ENCODE data around the gene TRIM31. TPM values are rescaled to one million over a fixed set of nuclear protein-coding genes. Genes with fewer than 3 reads are reported as not detected.

TRIM31 gene
- total RNA-seq, 2 experiments from 2014 or later: not detected

DNA sequence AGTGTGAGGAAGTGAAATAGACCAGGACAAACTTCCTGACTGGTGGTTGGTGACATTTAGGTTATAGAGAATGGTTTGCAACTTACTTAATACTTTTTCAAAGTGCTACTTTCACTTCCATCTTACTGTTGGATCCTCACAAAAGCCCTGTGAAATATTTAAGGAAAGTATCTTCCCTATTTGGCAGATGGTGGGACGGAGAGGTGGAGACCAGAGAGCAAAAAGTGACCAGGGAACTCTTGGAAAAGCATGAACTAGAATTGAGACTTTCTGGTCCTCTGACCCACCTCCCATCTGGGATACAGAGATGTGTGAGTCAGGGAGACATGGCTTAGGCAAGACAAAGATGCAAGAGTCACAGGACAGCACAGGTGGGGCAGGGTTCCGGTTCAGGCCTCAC, 45.1 kb upstream of the TRIM31 start:
- DNase-seq (no peak), ATAC-seq (ENCODE audit: poor library complexity) (no peak)
- Mint-ChIP-seq H3K36me3 (ENCODE audit: low read depth) (no peaks in the 10 kb centered on the region), H3K9me3 (no peaks in the 10 kb centered on the region), H3K27me3 (peaks cover 36% of the 10 kb centered on the region), H3K4me3 (no peak overlapping the region), H3K27ac (no peak overlapping the region), H3K4me1 (ENCODE audit: low read depth) (peaks cover 4% of the 10 kb centered on the region)
- TF ChIP-seq, protein P1, sequence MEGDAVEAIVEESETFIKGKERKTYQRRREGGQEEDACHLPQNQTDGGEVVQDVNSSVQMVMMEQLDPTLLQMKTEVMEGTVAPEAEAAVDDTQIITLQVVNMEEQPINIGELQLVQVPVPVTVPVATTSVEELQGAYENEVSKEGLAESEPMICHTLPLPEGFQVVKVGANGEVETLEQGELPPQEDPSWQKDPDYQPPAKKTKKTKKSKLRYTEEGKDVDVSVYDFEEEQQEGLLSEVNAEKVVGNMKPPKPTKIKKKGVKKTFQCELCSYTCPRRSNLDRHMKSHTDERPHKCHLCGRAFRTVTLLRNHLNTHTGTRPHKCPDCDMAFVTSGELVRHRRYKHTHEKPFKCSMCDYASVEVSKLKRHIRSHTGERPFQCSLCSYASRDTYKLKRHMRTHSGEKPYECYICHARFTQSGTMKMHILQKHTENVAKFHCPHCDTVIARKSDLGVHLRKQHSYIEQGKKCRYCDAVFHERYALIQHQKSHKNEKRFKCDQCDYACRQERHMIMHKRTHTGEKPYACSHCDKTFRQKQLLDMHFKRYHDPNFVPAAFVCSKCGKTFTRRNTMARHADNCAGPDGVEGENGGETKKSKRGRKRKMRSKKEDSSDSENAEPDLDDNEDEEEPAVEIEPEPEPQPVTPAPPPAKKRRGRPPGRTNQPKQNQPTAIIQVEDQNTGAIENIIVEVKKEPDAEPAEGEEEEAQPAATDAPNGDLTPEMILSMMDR (IDR thresholded peaks at IDR 0.05): no peak
- Histone ChIP-seq H3K9me3 (ENCODE audit: control insufficient read depth in 1 of 2, insufficient read depth in 1 of 2, low read length in 2 of 2) (no peaks in the 10 kb centered on the region), H3K4me3 (ENCODE audit: low read length) (no peak overlapping the region), H3K4me1 (ENCODE audit: insufficient read depth, low read length) (peaks cover 3% of the 10 kb centered on the region), H3K27me3 (ENCODE audit: control insufficient read depth in 1 of 2, insufficient read depth in 2 of 2, low read length in 2 of 2) (peaks cover 10 to 16% of the 10 kb centered on the region in 2 experiments), H3K36me3 (ENCODE audit: insufficient read depth, low read length) (no peaks in the 10 kb centered on the region), H3K27ac (ENCODE audit: low read depth in 1 of 2, low read length in 2 of 2) (no peak overlapping the region)
- intact Hi-C loops (cut with DNase I, micrococcal nuclease): no loop called here
- POLR2A ChIA-PET: no interaction called here
- CTCF ChIA-PET: no interaction called here

DNA sequence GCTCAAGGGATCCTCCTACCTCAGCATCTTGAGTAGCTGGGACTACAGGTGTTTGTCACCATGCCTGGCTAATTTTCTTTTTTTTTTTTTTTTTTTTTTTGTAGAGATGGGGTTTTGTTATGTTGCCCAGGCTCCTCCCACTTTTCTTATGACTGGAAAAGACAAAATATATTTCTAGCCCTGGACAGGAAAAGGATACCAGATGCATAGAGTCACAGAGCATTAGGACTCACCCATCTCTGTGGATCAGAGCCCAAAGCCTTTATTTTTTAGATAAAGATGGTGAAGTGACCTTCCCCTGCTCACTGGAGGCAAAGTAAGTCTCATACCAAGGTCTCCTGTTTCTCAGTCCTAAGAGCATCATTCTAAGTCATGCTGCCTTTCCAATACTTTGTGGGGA, 44.7 kb upstream of the TRIM31 start:
- Mint-ChIP-seq H3K27ac (no peak overlapping the region), H3K4me3 (no peak overlapping the region), H3K9me3 (no peaks in the 10 kb centered on the region), H3K36me3 (ENCODE audit: low read depth) (no peaks in the 10 kb centered on the region), H3K27me3 (peaks cover 39% of the 10 kb centered on the region), H3K4me1 (ENCODE audit: low read depth) (peaks cover 4% of the 10 kb centered on the region)
- DNase-seq (no peak), ATAC-seq (ENCODE audit: poor library complexity) (no peak)
- intact Hi-C loops (cut with DNase I, micrococcal nuclease): no loop called here
- TF ChIP-seq, protein P1 (IDR thresholded peaks at IDR 0.05): no peak
- peaks cover 10 to 18% of the 10 kb centered on the region in 2 experiments for H3K27me3 ChIP-seq (ENCODE audit: control insufficient read depth in 1 of 2, insufficient read depth in 2 of 2, low read length in 2 of 2)
- H3K4me1 ChIP-seq (ENCODE audit: insufficient read depth, low read length): no peaks in the 10 kb centered on the region
- no peak overlapping the region for H3K4me3 ChIP-seq (ENCODE audit: low read length)
- no peak overlapping the region for H3K27ac ChIP-seq (ENCODE audit: low read depth in 1 of 2, low read length in 2 of 2)
- ChIA-PET POLR2A (no interaction called here), CTCF (interaction anchor here (0.7 kb wide), 1 partner anchor 24 kb away, joined by 3 read pairs; no protein-coding TSS in a partner anchor)
- no peaks in the 10 kb centered on the region for H3K9me3 ChIP-seq (ENCODE audit: control insufficient read depth in 1 of 2, insufficient read depth in 1 of 2, low read length in 2 of 2)
- H3K36me3 ChIP-seq (ENCODE audit: insufficient read depth, low read length): no peaks in the 10 kb centered on the region

DNA sequence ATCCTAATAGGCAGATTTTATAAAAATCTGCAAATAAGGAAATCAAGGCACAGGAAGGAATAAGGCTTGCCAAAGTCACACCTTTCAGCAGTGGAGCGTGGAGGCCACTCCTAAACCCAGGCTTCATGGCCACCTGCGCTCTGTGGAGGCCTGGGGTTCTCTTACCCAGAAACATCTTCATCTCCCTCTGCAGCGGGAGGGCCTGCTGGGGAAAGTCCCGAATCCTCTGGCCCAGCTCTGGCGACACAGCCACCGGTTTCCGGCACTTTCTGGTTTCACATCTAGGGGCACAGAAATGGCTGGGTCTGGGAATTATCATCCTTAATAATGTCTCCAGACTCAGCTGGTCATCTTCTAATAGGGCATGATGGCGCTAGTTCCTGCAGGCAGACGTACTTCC, 43.9 kb upstream of the TRIM31 start:
- TF ChIP-seq, protein P1 (IDR thresholded peaks at IDR 0.05): no peak
- H3K27me3 Mint-ChIP-seq: peaks cover 35% of the 10 kb centered on the region
- CTCF ChIA-PET: interaction anchor here (0.7 kb wide), 1 partner anchor 25 kb away, joined by 3 read pairs; no protein-coding TSS in a partner anchor

More for the DNA sequence above, 43.9 kb upstream of the TRIM31 start:
- H3K27ac Mint-ChIP-seq: no peak overlapping the region
- no peak overlapping the region for H3K4me3 ChIP-seq (ENCODE audit: low read length)
- no peak overlapping the region for H3K27ac ChIP-seq (ENCODE audit: low read depth in 1 of 2, low read length in 2 of 2)
- no peaks in the 10 kb centered on the region for H3K9me3 Mint-ChIP-seq
- POLR2A ChIA-PET: no interaction called here
- H3K4me3 Mint-ChIP-seq: no peak overlapping the region
- peaks cover 10 to 18% of the 10 kb centered on the region in 2 experiments for H3K27me3 ChIP-seq (ENCODE audit: control insufficient read depth in 1 of 2, insufficient read depth in 2 of 2, low read length in 2 of 2)
- no peaks in the 10 kb centered on the region for H3K4me1 ChIP-seq (ENCODE audit: insufficient read depth, low read length)
- no peaks in the 10 kb centered on the region for H3K9me3 ChIP-seq (ENCODE audit: control insufficient read depth in 1 of 2, insufficient read depth in 1 of 2, low read length in 2 of 2)
- intact Hi-C loops (cut with DNase I, micrococcal nuclease): no loop called here
- H3K36me3 Mint-ChIP-seq (ENCODE audit: low read depth): no peaks in the 10 kb centered on the region
- H3K4me1 Mint-ChIP-seq (ENCODE audit: low read depth): no peaks in the 10 kb centered on the region
- no peaks in the 10 kb centered on the region for H3K36me3 ChIP-seq (ENCODE audit: insufficient read depth, low read length)
- no peak for ATAC-seq (ENCODE audit: poor library complexity)
- DNase-seq: no peak

Measured in CD4-positive, alpha-beta T cell (primary cell).